ENCODE results near the gene WBP2. TPM values are rescaled to one million over a fixed set of nuclear protein-coding genes. Genes with fewer than 3 reads are reported as not detected.
A peak's percentile ranks its signal among the peaks of the same experiment; 100 is the strongest.

Gene WBP2
- total and polyA plus RNA-seq, 2 of the 13 experiments (the other 11 are each of a cell fraction or from before 2014, with no cell fraction given) = 29.2 to 29.5 TPM

DNA sequence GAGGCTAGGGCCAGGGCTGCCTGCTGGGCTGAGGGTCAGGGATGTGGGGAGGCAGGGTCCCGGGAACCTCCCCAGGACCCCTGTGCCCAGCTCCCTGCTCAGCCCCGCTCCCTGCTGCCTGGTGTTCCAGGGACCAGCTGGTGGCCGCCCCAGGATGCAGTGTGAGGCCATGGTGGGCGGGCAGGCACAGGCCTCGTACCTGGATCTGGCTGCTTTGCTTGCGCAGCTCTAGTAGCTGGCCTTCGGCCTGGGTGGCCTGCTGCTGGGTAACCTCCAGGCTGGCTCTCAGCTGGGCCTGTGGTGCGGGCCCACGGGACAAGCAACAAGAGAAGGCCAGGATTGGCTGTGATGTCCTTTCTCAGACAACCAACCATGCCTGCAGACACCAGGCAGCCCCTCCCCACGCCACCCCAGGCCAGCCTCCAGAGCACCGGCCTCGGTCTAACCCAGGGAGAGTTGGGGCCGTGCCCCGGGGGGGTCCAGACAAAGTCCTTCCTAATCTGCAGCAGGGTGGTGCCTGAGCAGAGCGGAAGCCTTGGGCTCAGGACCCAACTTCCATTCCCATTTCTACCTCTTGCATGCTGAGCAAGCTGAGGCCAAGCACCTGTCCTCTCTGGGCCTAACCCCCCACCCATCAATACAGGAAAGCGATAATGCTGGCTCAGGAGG, 37.6 kb upstream of the WBP2 start (continued):
- TF ChIP-seq ZNF784 (CRISPR knock-in tag; IDR thresholded peaks at IDR 0.05; ENCODE audit: borderline replicate concordance) = no peak
- TF ChIP-seq ZBTB38 (CRISPR knock-in tag; IDR thresholded peaks at IDR 0.05) = 0 out of 2 replicates have a peak, but pooled peaks have one; percentile 46
- TF ChIP-seq ZNF362 (CRISPR knock-in tag; IDR thresholded peaks at IDR 0.05; ENCODE audit: borderline replicate concordance) = no peak
- no peak for TF ChIP-seq DDIT3 (CRISPR knock-in tag; IDR thresholded peaks at IDR 0.05)
- TF ChIP-seq ZEB1 (IDR thresholded peaks at IDR 0.05; ENCODE audit: insufficient replicate concordance, low read depth) = peak; percentile 44
- TF ChIP-seq TRIM22 (IDR thresholded peaks at IDR 0.05) = no peak
- peak; percentile 75; the same call in 1 of the 2 replicates for TF ChIP-seq ZFP1 (CRISPR knock-in tag; IDR thresholded peaks at IDR 0.05)
- TF ChIP-seq ZNF547 (CRISPR knock-in tag; IDR thresholded peaks at IDR 0.05) = no peak
- TF ChIP-seq, protein P1, sequence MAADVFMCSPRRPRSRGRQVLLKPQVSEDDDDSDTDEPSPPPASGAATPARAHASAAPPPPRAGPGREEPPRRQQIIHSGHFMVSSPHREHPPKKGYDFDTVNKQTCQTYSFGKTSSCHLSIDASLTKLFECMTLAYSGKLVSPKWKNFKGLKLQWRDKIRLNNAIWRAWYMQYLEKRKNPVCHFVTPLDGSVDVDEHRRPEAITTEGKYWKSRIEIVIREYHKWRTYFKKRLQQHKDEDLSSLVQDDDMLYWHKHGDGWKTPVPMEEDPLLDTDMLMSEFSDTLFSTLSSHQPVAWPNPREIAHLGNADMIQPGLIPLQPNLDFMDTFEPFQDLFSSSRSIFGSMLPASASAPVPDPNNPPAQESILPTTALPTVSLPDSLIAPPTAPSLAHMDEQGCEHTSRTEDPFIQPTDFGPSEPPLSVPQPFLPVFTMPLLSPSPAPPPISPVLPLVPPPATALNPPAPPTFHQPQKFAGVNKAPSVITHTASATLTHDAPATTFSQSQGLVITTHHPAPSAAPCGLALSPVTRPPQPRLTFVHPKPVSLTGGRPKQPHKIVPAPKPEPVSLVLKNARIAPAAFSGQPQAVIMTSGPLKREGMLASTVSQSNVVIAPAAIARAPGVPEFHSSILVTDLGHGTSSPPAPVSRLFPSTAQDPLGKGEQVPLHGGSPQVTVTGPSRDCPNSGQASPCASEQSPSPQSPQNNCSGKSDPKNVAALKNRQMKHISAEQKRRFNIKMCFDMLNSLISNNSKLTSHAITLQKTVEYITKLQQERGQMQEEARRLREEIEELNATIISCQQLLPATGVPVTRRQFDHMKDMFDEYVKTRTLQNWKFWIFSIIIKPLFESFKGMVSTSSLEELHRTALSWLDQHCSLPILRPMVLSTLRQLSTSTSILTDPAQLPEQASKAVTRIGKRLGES (CRISPR knock-in tag; IDR thresholded peaks at IDR 0.05; ENCODE audit: borderline replicate concordance) = no peak
- TF ChIP-seq U2AF2 (IDR thresholded peaks at IDR 0.05; ENCODE audit: low read depth, low read length) = no peak
- TF ChIP-seq NR1H2 (CRISPR knock-in tag; IDR thresholded peaks at IDR 0.05; ENCODE audit: borderline replicate concordance, low read depth) = peak; percentile 64
- TF ChIP-seq CBX1 (IDR thresholded peaks at IDR 0.05; ENCODE audit: low read depth) = no peak
- TF ChIP-seq, protein P2, sequence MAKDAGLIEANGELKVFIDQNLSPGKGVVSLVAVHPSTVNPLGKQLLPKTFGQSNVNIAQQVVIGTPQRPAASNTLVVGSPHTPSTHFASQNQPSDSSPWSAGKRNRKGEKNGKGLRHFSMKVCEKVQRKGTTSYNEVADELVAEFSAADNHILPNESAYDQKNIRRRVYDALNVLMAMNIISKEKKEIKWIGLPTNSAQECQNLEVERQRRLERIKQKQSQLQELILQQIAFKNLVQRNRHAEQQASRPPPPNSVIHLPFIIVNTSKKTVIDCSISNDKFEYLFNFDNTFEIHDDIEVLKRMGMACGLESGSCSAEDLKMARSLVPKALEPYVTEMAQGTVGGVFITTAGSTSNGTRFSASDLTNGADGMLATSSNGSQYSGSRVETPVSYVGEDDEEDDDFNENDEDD (CRISPR knock-in tag; IDR thresholded peaks at IDR 0.05; ENCODE audit: borderline replicate concordance) = peak; percentile 40; the same call in 1 of the 2 replicates
- TF ChIP-seq ZNF549 (CRISPR knock-in tag; IDR thresholded peaks at IDR 0.05) = no peak
- peak; percentile 97 for TF ChIP-seq ZFY (CRISPR knock-in tag; IDR thresholded peaks at IDR 0.05)
- TF ChIP-seq ZNF253 (CRISPR knock-in tag; IDR thresholded peaks at IDR 0.05; ENCODE audit: borderline replicate concordance) = no peak
- TF ChIP-seq ZNF629 (CRISPR knock-in tag; conservative IDR thresholded peaks at IDR 0.05) = peak; percentile 60
- peak; percentile 68 for TF ChIP-seq XRCC5 (optimal IDR thresholded peaks at IDR 0.05; ENCODE audit: low read length)
- TF ChIP-seq ZNF33B (CRISPR knock-in tag; IDR thresholded peaks at IDR 0.05) = no peak; the same call in 1 of the 2 replicates
- TF ChIP-seq ZNF598 (CRISPR knock-in tag; IDR thresholded peaks at IDR 0.05; ENCODE audit: borderline replicate concordance) = no peak; the same call in 1 of the 2 replicates
- no peak for TF ChIP-seq ZNF737 (CRISPR knock-in tag; IDR thresholded peaks at IDR 0.05; ENCODE audit: borderline replicate concordance)

All from HepG2 (cell line).